PC-3 (cell line): ENCODE results near the gene ZNF627.

Experiments used
- EZH2phosphoT487 ChIP-seq: fragments of 300-600 bp; sonication (generic); IDR thresholded peaks from 2 replicates; pipeline ENCODE4 v1.6.1; 2018; ENCODE audit warnings: mild to moderate bottlenecking, antibody characterized with exemption, low read length, borderline replicate concordance
- TF ChIP-seq, protein P1 (sequence below): fragments of 300-600 bp; sonication (generic); conservative IDR thresholded peaks from 2 replicates; pipeline ENCODE4 v1.5.1; 2017; ENCODE audit warnings: antibody characterized with exemption, low read depth, mild to moderate bottlenecking, low read length

DNA sequence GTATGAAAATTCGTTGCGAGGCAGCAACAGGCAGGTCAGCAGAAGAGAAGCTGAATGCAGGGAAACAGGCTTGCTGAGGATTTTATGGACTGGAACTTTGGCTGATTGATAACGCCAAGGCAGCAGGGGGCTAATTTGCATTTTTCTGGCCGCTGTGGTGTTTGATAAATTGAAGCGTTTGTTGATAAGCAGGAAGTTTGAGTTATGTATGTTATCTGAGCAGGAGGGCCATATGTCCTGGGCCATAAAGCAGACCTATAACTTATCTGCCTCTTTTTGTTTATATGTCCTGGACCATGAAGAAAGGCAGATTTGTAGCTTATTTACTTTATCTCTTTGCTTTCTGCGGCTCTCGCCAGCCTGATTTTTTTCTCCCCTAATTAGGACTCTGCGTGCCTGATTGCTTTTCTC, 65.9 kb downstream of the ZNF627 start:
- TF ChIP-seq, protein P1, sequence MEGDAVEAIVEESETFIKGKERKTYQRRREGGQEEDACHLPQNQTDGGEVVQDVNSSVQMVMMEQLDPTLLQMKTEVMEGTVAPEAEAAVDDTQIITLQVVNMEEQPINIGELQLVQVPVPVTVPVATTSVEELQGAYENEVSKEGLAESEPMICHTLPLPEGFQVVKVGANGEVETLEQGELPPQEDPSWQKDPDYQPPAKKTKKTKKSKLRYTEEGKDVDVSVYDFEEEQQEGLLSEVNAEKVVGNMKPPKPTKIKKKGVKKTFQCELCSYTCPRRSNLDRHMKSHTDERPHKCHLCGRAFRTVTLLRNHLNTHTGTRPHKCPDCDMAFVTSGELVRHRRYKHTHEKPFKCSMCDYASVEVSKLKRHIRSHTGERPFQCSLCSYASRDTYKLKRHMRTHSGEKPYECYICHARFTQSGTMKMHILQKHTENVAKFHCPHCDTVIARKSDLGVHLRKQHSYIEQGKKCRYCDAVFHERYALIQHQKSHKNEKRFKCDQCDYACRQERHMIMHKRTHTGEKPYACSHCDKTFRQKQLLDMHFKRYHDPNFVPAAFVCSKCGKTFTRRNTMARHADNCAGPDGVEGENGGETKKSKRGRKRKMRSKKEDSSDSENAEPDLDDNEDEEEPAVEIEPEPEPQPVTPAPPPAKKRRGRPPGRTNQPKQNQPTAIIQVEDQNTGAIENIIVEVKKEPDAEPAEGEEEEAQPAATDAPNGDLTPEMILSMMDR: no peak
- no peak for TF ChIP-seq EZH2phosphoT487
